Measurements from ENCODE around the gene TNS1. TPM values are rescaled to one million over a fixed set of nuclear protein-coding genes. Genes with fewer than 3 reads are reported as not detected.

TNS1 gene
- total and polyA plus RNA-seq, 2 donors (not counting 1 experiment from before 2014, with no cell fraction given): 0.10 to 0.86 TPM

DNA sequence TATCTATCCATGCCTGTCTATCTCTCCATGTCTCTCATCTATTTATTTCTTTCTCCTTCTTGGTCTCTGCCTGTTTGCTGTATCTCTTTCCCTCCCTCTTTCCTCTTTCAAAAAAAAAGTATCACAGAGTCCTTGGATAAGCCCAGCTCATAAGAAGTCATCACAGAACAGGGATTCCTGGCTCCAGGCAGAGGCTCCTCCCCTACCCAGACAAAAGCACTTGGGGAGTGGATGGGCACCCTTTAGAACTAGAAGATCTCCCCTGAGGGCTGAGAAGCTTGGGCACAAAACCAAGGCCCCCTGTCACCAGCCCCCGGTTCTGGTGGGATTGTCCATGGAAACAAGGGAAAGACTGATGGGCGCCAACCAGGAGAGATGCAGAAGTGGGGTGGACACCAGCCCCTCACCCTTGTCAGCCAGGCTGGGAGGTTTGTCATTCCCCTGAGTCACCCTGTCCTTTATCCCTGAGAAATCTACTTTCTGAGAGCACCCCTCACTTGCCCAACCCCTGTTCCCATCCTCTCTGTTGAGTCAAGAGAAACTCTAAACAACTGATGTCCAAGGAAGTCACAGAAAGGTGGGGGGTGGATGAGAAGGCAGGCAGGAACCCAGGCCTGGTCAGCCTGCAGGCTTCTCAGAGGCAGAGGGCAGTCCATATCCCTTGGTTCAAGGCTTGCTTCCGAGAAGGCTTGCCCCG, 127.1 kb downstream of the TNS1 start:
- WGBS (ENCODE audit: insufficient coverage): 85% methylated on average over 3 of the region's 4 CpGs
- H4K20me1 ChIP-seq (ENCODE audit: control insufficient read depth, insufficient read depth, low read length, poor library complexity, severe bottlenecking): no peaks in the 10 kb centered on the region
- intact Hi-C loops (cut with micrococcal nuclease): no loop called here
- POLR2A ChIA-PET: no interaction called here
- CTCF ChIA-PET: interaction anchor here (1.2 to 1.4 kb wide), 2 partner anchors 11 to 12 kb away, joined by 3 to 4 read pairs; no protein-coding TSS in a partner anchor
- no peak overlapping the region for H3K4me3 ChIP-seq (ENCODE audit: control extremely low read depth in 1 of 5, extremely low read depth in 1 of 5, insufficient read depth in 1 of 5, low read depth in 2 of 5, low read length in 4 of 5)
- H3K27me3 ChIP-seq (replicated peaks in 1 of 4; ENCODE audit: control extremely low read depth in 1 of 4, control insufficient read depth in 3 of 4, insufficient read depth in 4 of 4, low read length in 3 of 4): peaks cover 0 to 2% (median 0%) of the 10 kb centered on the region in 4 experiments
- H3K9me3 Mint-ChIP-seq (ENCODE audit: insufficient read depth): no peaks in the 10 kb centered on the region
- no peaks in the 10 kb centered on the region for H3K79me2 ChIP-seq (ENCODE audit: control insufficient read depth, insufficient read depth, low read length)
- H3K9me3 ChIP-seq (ENCODE audit: control extremely low read depth in 1 of 3, control insufficient read depth in 2 of 3, insufficient read depth in 1 of 3, low read length in 2 of 3): no peaks in the 10 kb centered on the region
- no peak overlapping the region for H3K27ac ChIP-seq (ENCODE audit: low read length in 2 of 2)
- H2AFZ ChIP-seq (ENCODE audit: insufficient read depth, low read depth, low read length, poor library complexity, severe bottlenecking): no peak overlapping the region
- no peak overlapping the region for H3K9ac ChIP-seq (ENCODE audit: low read length)
- H3K4me3 Mint-ChIP-seq: no peak overlapping the region
- no peak for TF ChIP-seq EZH2 (IDR thresholded peaks at IDR 0.05; ENCODE audit: borderline replicate concordance, insufficient read depth, low read depth, low read length, poor library complexity, severe bottlenecking)
- TF ChIP-seq, protein P1, sequence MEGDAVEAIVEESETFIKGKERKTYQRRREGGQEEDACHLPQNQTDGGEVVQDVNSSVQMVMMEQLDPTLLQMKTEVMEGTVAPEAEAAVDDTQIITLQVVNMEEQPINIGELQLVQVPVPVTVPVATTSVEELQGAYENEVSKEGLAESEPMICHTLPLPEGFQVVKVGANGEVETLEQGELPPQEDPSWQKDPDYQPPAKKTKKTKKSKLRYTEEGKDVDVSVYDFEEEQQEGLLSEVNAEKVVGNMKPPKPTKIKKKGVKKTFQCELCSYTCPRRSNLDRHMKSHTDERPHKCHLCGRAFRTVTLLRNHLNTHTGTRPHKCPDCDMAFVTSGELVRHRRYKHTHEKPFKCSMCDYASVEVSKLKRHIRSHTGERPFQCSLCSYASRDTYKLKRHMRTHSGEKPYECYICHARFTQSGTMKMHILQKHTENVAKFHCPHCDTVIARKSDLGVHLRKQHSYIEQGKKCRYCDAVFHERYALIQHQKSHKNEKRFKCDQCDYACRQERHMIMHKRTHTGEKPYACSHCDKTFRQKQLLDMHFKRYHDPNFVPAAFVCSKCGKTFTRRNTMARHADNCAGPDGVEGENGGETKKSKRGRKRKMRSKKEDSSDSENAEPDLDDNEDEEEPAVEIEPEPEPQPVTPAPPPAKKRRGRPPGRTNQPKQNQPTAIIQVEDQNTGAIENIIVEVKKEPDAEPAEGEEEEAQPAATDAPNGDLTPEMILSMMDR (IDR thresholded peaks at IDR 0.05): no peak
- H3K27ac Mint-ChIP-seq: no peak overlapping the region
- no peaks in the 10 kb centered on the region for H3K4me1 ChIP-seq (ENCODE audit: control insufficient read depth in 2 of 2, insufficient read depth in 2 of 2, low read length in 2 of 2)
- H3K27me3 Mint-ChIP-seq: peaks cover 4% of the 10 kb centered on the region
- H3K4me2 ChIP-seq (replicated peaks; ENCODE audit: low read depth, low read length, poor library complexity, severe bottlenecking): no peak overlapping the region
- DNase-seq (no peak), ATAC-seq (ENCODE audit: low read depth) (no peak)
- H3K4me1 Mint-ChIP-seq: peaks cover 3% of the 10 kb centered on the region
- H3K36me3 ChIP-seq (replicated peaks in 1 of 2; ENCODE audit: control extremely low read depth in 1 of 2, control insufficient read depth in 1 of 2, extremely low read depth in 1 of 2, insufficient read depth in 2 of 2, low read length in 1 of 2): no peaks in the 10 kb centered on the region

DNA sequence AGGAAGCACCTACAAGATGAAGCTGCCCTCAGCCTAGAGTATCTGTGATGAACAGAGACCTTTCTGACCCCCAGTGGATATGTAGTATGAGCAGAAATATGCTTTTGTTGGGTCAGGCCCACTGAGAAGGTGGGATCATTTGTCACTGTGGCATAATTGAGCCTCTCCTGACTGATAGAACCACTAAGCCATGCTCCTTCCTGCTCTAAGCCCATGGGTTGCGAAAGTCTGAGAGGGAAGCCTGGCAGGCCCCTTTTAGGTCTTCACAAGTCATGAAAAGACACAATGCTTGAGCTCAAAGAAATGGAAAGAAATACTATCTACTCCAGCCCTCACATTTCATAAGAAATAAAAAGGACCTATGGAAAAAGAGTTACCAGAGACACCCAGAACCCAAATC, 127.7 kb downstream of the TNS1 start:
- no peak overlapping the region for H3K4me2 ChIP-seq (replicated peaks; ENCODE audit: low read depth, low read length, poor library complexity, severe bottlenecking)
- CTCF ChIA-PET: interaction anchor here (1.2 to 1.5 kb wide), 3 partner anchors 10 to 86 kb away, joined by 3 to 5 read pairs (median 4); no protein-coding TSS in a partner anchor
- H3K27me3 Mint-ChIP-seq: peaks cover 6% of the 10 kb centered on the region
- H3K4me3 Mint-ChIP-seq: no peak overlapping the region
- H3K9me3 ChIP-seq (ENCODE audit: control extremely low read depth in 1 of 3, control insufficient read depth in 2 of 3, insufficient read depth in 1 of 3, low read length in 2 of 3): no peaks in the 10 kb centered on the region
- no peaks in the 10 kb centered on the region for H3K36me3 ChIP-seq (replicated peaks in 1 of 2; ENCODE audit: control extremely low read depth in 1 of 2, control insufficient read depth in 1 of 2, extremely low read depth in 1 of 2, insufficient read depth in 2 of 2, low read length in 1 of 2)
- H3K27ac Mint-ChIP-seq: no peak overlapping the region
- H3K4me1 Mint-ChIP-seq: peaks cover 3% of the 10 kb centered on the region
- no peak overlapping the region for H3K4me3 ChIP-seq (ENCODE audit: control extremely low read depth in 1 of 5, extremely low read depth in 1 of 5, insufficient read depth in 1 of 5, low read depth in 2 of 5, low read length in 4 of 5)
- DNase-seq (no peak), ATAC-seq (ENCODE audit: low read depth) (no peak)
- WGBS (ENCODE audit: insufficient coverage): 100% methylated on average over 1 of the region's 1 CpG
- no peak overlapping the region for H2AFZ ChIP-seq (ENCODE audit: insufficient read depth, low read depth, low read length, poor library complexity, severe bottlenecking)
- no peaks in the 10 kb centered on the region for H4K20me1 ChIP-seq (ENCODE audit: control insufficient read depth, insufficient read depth, low read length, poor library complexity, severe bottlenecking)
- no peaks in the 10 kb centered on the region for H3K9me3 Mint-ChIP-seq (ENCODE audit: insufficient read depth)
- H3K27me3 ChIP-seq (replicated peaks in 1 of 4; ENCODE audit: control extremely low read depth in 1 of 4, control insufficient read depth in 3 of 4, insufficient read depth in 4 of 4, low read length in 3 of 4): peaks cover 0 to 2% (median 0%) of the 10 kb centered on the region in 4 experiments
- H3K4me1 ChIP-seq (ENCODE audit: control insufficient read depth in 2 of 2, insufficient read depth in 2 of 2, low read length in 2 of 2): no peaks in the 10 kb centered on the region
- H3K79me2 ChIP-seq (ENCODE audit: control insufficient read depth, insufficient read depth, low read length): no peaks in the 10 kb centered on the region
- intact Hi-C loops (cut with micrococcal nuclease): no loop called here
- POLR2A ChIA-PET: no interaction called here
- H3K9ac ChIP-seq (ENCODE audit: low read length): no peak overlapping the region
- no peak overlapping the region for H3K27ac ChIP-seq (ENCODE audit: low read length in 2 of 2)
- TF ChIP-seq, protein P1 (IDR thresholded peaks at IDR 0.05): no peak
- no peak for TF ChIP-seq EZH2 (IDR thresholded peaks at IDR 0.05; ENCODE audit: borderline replicate concordance, insufficient read depth, low read depth, low read length, poor library complexity, severe bottlenecking)

All from B cell (primary cell).